GM12875 (cell line): ENCODE measurements around the gene TMSB10.
A peak's percentile ranks its signal among the peaks of the same experiment; 100 is the strongest.
"Not testable (repeated sequence)": the region's sequence is repeated elsewhere in the genome, so short reads cannot be mapped to it uniquely, and the experiment has no call there.

Experiments used
- H3K4me3 ChIP-seq: one replicate; pipeline ENCODE4 v1.5.1; 2011; ENCODE audit warnings: low read depth, low read length, control low read depth
- CTCF ChIP-seq: IDR thresholded peaks from 2 replicates; pipeline ENCODE4 v1.5.1; 2011; ENCODE audit warnings: low read depth, mild to moderate bottlenecking, control low read depth, inconsistent platforms, low read length, moderate library complexity, borderline replicate concordance; ENCODE audit not compliant: insufficient read depth

The TMSB10 gene

GRCh38 chr2:84940831-84941412 is 35.5 kb downstream of the TMSB10 start:
- TF ChIP-seq CTCF, result no peak
- H3K4me3 ChIP-seq, result no peak overlapping the region

- no peak overlapping the region for H3K4me3 ChIP-seq
- TF ChIP-seq CTCF, result no peak
Measured at GRCh38 chr2:84942166-84942565, 36.7 kb downstream of the TMSB10 start.

- H3K4me3 ChIP-seq, result peak overlapping the region; percentile 52
- TF ChIP-seq CTCF, result no peak
Measured at GRCh38 chr2:84942964-84943421, 37.5 kb downstream of the TMSB10 start.

- peak overlapping the region; percentile 52 for H3K4me3 ChIP-seq
- TF ChIP-seq CTCF, result no peak
Measured at GRCh38 chr2:84944295-84944909, 38.9 kb downstream of the TMSB10 start.

- H3K4me3 ChIP-seq, result not testable (repeated sequence)
Measured at GRCh38 chr2:84945838-84946203, 40.4 kb downstream of the TMSB10 start.

- no peak overlapping the region for H3K4me3 ChIP-seq
- no peak for TF ChIP-seq CTCF
Measured at GRCh38 chr2:84946204-84947009, 41.0 kb downstream of the TMSB10 start.

GRCh38 chr2:84947010-84947593 is 41.6 kb downstream of the TMSB10 start:
- no peak for TF ChIP-seq CTCF
- no peak overlapping the region for H3K4me3 ChIP-seq
